Ovary (tissue), 3 donors: ENCODE results near the gene PRDM16.

Experiments used
- EP300 ChIP-seq: sonication (generic); formaldehyde crosslinking; IDR thresholded peaks from one replicate; pipeline ENCODE4 v1.6.1; 2017; ENCODE audit warnings: antibody characterized with exemption
- POLR2A ChIP-seq: fragments of 450-650 bp; IDR thresholded peaks from one replicate; pipeline ENCODE4 v1.6.1; 2017; ENCODE audit warnings: antibody characterized with exemption, mild to moderate bottlenecking, moderate library complexity
- TF ChIP-seq, protein P1 (sequence below), 3 donors: fragments of 450-650 bp in 2 of 3; fragments of 200-600 bp in 1 of 3; IDR thresholded peaks; one replicate each; pipeline versions ENCODE4 v1.5.1 to v1.8.0; 2016 to 2022; ENCODE audit warnings: antibody characterized with exemption in 3 of 3, mild to moderate bottlenecking in 1 of 3
- donor health status: DM: no; HTN: no; CAD: no.

DNA sequence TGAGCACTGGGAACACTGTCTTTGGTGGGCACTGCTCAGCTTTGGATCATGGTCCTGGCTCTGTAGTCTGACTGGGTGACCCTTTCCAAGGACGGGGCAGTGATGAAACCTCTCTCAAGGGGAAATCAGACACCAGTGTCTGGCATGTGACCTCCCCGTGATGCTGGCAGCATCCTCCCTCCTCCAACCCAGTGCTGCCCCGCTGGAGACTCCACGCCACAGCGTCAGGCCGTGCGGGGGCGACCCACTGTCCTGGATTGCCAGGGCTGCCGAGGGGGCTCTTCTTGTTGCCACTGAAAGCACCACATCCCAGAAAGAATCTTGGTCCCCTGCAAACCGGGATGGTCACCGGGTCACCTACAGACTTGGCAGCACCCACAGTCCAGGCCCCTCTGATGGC is 239.1 kb downstream of the PRDM16 start:
- TF ChIP-seq, protein P1, sequence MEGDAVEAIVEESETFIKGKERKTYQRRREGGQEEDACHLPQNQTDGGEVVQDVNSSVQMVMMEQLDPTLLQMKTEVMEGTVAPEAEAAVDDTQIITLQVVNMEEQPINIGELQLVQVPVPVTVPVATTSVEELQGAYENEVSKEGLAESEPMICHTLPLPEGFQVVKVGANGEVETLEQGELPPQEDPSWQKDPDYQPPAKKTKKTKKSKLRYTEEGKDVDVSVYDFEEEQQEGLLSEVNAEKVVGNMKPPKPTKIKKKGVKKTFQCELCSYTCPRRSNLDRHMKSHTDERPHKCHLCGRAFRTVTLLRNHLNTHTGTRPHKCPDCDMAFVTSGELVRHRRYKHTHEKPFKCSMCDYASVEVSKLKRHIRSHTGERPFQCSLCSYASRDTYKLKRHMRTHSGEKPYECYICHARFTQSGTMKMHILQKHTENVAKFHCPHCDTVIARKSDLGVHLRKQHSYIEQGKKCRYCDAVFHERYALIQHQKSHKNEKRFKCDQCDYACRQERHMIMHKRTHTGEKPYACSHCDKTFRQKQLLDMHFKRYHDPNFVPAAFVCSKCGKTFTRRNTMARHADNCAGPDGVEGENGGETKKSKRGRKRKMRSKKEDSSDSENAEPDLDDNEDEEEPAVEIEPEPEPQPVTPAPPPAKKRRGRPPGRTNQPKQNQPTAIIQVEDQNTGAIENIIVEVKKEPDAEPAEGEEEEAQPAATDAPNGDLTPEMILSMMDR (IDR thresholded peaks at IDR 0.05), result no peak
- TF ChIP-seq EP300 (no peak), POLR2A (no peak)
